GM21786 (cell line): Measurements from ENCODE around the gene TMEM130.

Experiments
- ATAC-seq: cut with Tn5 transposase; IDR thresholded peaks from one replicate; pipeline ENCODE4 v1.9.1; 2021; ENCODE audit not compliant: unreplicated experiment

Gene TMEM130

GRCh38 chr7:98869597-98870120 lies at the start of gene TMEM130:
TSS of gene TMEM130 (minus strand) at chr7:98870014. CDS start at chr7:98869861, 153 bp downstream.
- no peak for ATAC-seq

- ATAC-seq, result no peak
Measured at GRCh38 chr7:98917331-98917730, 47.5 kb upstream of the TMEM130 start.

- no peak for ATAC-seq
Measured at GRCh38 chr7:98913612-98914011, 43.8 kb upstream of the TMEM130 start.

GRCh38 chr7:98913026-98913425 lies 43.2 kb upstream of the TMEM130 start:
- no peak for ATAC-seq

- no peak for ATAC-seq
Measured at GRCh38 chr7:98911916-98912315, 42.1 kb upstream of the TMEM130 start.

GRCh38 chr7:98910427-98910826 lies 40.6 kb upstream of the TMEM130 start:
- no peak for ATAC-seq

GRCh38 chr7:98909487-98909886 lies 39.7 kb upstream of the TMEM130 start:
- no peak for ATAC-seq

- ATAC-seq, result no peak
Measured at GRCh38 chr7:98908585-98908984, 38.8 kb upstream of the TMEM130 start.

GRCh38 chr7:98907570-98907969 lies 37.8 kb upstream of the TMEM130 start:
- no peak for ATAC-seq

GRCh38 chr7:98903246-98903645 lies 33.4 kb upstream of the TMEM130 start:
- ATAC-seq, result no peak

- ATAC-seq, result no peak
Measured at GRCh38 chr7:98902523-98902922, 32.7 kb upstream of the TMEM130 start.

GRCh38 chr7:98900815-98901214 lies 31.0 kb upstream of the TMEM130 start:
- no peak for ATAC-seq

GRCh38 chr7:98899816-98900215 lies 30.0 kb upstream of the TMEM130 start:
- ATAC-seq, result no peak

- ATAC-seq, result no peak
Measured at GRCh38 chr7:98892609-98893008, 22.8 kb upstream of the TMEM130 start.

GRCh38 chr7:98887038-98887437 lies 17.2 kb upstream of the TMEM130 start:
- no peak for ATAC-seq

GRCh38 chr7:98884416-98884815 lies 14.6 kb upstream of the TMEM130 start:
- no peak for ATAC-seq

- no peak for ATAC-seq
Measured at GRCh38 chr7:98881561-98882315, 11.9 kb upstream of the TMEM130 start.

GRCh38 chr7:98880485-98880884 lies 10.7 kb upstream of the TMEM130 start:
- no peak for ATAC-seq

- no peak for ATAC-seq
Measured at GRCh38 chr7:98879979-98880315, 10.1 kb upstream of the TMEM130 start.

GRCh38 chr7:98879198-98879978 lies 9.6 kb upstream of the TMEM130 start:
- ATAC-seq, result peak; percentile 85

GRCh38 chr7:98878365-98879197 lies 8.8 kb upstream of the TMEM130 start, which contains the start of gene TRRAP:
TSS of gene TRRAP (plus strand) at chr7:98878532. CDS start at chr7:98881151, 2,619 bp downstream.
- peak; percentile 49 for ATAC-seq
